HG03135 (cell line): ENCODE data around the gene TENT4B.

Source experiments
- ATAC-seq: cut with Tn5 transposase; IDR thresholded peaks from one replicate; pipeline ENCODE4 v1.9.1; 2021; ENCODE audit warnings: mild to moderate bottlenecking, moderate library complexity; ENCODE audit not compliant: unreplicated experiment

TENT4B gene

DNA sequence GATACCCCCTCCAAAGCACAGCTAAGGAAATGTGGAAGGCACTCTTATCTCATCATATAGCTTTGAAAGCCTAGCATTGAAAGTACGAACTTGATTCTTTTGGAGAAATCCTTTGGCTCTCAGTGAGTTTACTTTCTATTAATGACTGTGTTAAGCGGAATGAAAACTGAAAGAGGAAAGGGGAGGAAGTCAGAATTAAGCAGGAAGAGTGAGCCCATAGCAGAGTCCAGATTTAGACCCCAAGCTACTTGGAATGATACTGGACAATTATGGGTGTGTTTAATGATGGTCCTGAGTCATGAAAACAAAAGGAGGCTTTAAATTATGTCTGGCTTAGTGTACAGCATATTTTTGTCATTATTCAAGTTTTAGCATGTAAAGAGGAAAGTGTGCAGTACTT is 42.2 kb downstream of the TENT4B start:
- no peak for ATAC-seq

DNA sequence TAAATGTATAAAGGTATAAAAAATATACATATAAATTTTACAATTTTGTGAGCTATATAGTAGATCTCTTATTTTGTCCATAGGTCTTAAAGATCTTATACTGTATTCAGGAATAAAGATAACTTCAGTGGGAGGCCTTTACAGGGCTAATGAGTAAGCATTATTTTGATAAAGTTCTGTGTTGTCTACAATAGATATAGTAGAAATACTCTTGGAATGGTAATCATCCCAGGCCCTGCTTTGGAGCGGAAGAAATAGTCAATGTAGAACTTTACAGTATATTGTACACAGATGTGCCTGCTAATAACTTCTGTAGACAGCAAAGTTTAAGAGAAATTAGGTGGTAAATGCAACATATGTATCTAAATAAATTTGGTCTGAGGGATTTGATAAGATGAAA is 42.6 kb downstream of the TENT4B start:
- no peak for ATAC-seq

DNA sequence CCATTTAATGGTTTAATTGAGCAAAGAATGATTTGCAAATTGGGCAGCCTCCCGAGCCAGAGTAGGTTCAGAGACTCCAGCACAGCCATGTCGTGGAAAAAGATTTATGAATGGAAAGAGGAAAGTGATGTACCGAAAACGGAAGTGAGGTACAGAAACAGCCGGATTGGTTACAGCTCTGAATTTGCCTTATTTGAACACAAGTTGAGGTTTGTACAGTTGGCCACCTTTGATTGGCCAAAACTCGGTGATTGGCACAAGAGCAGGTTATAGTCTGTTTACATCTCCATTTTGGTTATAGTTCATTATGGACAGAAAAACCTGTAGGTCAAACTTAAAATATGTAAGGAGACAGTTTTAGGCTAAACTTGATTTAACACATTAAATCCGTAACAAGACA is 44.5 kb downstream of the TENT4B start:
- ATAC-seq, result no peak

DNA sequence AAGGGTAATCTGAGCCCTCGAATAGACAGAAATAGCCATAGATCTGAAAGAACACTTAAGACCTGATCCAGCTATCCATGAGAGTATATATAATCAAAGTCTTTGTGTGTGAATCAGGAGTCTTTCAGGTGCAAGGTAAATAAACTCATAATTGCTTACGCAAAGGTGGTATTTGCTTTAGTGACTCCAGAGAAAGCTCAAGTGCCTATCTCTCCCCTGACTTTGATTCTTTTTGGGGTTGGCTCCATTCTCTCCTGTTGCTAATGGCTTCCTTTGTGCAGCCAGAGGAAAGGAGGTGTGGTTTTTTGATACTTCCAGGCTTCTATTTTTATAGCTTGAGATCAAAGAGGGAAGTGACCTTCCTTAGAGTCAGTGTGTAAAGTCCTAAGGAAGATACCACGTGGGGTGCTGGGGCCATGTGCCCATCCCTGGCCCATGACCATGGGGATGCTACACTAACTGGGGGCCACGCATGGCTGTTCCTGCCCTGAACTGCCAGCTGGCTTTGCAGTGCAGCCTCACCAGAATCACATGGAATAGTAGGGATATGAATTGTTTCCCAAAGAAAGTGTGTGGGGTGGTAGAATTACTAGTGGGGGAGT is 45.8 kb downstream of the TENT4B start:
- ATAC-seq, result no peak

DNA sequence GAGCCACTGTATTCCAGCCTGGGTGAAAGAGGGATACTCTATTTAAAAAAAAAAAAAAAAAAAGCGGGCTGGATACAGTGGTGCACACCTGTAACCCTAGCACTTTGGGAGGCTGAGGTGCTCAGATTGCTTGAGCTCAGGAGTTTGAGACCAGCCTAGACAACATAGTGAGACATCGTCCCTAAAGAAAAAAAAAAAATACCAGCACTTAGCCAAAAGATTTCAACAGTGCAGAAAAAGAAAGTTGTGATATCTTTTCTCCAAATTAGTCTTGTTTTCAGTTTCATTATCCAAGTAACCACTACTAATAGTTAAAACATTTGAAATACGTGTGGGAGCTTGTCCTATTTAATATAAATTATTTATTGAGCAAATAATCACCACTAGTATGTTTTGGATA is 48.7 kb downstream of the TENT4B start:
- no peak for ATAC-seq

DNA sequence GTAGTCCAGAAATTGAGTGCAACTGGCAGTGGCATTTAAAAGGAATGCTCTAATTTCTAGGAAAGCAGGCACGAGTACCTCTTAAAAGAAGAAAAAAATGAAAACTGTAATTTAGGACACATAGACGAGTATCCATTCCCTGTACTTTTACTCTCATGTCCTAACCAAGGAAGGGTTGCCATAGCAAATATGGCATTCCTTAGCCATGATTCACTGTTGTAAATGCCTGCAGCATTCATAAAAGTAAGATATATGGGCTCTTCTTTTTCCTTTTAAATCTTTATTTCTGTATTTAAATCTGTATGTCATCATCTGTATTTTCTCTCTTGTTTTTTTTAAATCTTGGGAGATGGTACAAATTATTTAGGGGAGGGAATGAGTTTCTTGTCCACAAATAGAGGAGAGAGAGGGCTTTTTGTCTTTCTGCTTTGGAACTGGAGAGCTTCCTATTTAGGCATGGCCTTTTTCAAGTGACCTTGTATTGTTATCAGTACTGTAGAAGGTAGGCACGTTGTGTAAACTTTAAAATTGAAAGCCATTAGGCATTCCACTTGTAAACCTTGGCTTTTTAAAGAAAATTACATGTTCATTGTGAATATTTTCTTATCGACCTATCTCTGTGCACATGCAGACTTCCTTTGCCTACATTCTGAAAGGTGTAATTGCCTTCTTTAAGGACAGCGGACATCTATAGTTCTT is 50.0 kb downstream of the TENT4B start:
- ATAC-seq, result no peak

DNA sequence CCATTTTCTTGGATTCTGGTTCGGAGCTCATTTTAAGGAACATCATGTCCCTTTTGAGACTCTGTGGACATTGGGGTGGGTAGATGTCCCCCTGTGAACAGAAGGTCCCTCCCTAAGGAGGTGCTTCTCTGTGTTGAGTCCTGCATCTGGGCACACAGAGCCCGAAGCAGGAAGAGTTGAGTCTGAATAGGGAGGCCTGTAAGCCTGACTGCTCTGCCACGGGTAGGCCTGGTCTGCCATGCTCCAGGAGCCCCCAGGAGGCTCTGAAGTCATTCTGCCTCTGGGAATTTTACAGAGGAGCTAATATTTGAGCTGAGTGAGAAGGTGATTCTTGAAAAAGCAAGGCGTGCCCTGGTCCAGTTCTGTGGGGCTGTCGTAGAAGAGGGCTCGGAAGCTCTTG is 50.6 kb downstream of the TENT4B start:
- no peak for ATAC-seq

DNA sequence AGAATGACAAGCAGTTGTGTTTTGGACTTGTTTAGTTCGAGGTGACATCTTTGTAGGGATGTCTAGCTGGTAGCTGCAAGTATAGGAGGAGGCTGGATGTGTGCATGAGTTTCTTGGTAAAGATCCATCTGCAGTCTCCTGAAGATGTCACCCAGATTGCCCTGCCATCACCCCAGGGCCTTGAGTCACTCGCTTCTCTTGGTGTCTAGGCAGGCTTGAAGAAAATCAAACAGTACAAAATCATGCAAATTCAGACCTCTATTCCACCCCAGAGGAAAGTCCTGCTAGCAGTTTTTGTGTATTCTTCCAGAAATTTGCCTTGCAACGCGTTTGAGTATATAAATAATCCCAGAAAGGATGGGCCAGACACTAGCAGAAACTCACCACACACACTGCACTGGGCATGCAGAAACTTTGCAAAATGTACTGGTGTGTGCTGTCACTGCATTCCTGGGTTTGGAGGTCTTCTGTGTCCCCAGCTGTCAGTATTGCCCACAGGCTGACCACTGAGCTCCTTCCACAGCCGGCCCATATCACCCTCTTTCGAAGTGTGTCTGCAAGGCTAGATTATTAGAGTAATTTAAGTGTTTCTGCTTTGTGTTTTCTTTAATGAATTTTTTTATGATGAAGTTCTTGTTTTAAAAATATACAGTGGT is 51.5 kb downstream of the TENT4B start:
- no peak for ATAC-seq

DNA sequence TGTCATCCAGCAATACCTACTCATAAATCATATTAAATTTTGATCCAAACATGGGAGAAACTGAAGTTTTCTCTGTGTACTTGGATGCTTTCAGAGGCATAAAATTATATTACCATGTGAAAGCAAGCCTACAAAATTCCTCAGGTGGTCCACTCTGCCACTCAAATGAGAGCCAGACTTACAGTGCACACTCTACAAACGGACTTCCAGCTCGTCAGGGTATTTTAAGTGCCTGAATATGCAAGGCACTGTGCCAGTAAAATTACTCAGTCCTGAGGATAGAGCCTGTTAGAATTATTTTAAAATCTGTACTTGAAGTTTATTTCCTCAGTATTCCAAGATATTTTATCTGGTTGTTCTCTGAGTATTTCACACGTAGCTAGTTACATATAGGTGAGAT is 54.5 kb downstream of the TENT4B start:
- ATAC-seq, result no peak

DNA sequence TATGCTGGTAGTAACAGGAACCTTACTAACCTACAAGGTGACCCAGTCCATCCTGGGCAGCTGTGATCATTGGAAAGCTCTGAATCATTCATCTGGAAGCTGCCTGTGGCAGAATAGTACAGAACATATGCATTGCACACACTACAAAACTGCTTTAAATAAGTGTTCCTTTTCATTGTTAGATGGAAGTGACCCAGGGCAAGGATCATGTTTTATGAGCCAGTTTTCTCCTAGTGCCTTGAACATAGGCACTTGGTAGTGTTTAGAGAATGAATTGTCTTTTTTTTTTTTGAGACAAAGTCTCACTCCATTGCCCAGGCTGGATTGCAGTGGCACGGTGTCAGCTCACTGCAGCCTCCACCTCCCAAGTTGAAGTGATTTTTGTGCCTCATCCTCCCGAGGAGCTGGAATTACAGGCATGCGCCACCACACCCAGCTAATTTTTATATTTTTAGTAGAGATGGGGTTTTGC is 55.4 kb downstream of the TENT4B start:
- no peak for ATAC-seq

DNA sequence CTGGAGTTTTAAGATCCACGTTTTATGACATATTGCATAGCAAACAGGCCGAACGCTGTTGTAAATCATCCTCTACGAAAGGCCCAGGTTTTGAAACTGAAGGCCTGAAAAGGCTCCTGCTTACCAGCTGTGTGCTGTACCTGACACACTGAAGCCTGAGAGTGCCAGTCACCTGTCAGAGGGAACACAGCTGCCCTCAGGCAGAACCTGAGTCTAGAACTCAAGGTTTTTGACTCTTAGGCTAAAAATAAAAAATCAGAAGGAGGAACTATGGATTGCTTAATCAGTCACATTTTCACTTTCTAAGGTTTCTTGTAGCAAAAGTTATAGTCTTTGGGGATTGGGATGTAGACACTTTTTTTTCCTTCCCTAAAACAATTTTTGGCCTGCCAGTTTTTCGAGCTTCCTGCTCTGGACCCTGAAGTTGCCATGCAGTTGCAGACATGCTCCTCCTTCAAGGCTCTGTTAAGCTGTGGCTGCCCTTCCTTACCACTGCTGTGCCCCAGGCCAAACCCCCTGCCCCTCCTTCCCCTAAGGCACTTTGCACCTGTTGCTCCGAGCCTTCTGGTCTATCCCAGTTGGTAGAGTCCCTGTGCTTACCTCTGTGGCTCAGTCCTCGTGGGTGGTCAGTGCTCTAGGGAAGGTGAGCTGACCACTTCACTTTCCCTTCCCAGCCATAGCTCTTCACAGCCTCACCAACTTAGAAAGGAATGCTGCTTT is 56.6 kb downstream of the TENT4B start:
- ATAC-seq, result no peak

DNA sequence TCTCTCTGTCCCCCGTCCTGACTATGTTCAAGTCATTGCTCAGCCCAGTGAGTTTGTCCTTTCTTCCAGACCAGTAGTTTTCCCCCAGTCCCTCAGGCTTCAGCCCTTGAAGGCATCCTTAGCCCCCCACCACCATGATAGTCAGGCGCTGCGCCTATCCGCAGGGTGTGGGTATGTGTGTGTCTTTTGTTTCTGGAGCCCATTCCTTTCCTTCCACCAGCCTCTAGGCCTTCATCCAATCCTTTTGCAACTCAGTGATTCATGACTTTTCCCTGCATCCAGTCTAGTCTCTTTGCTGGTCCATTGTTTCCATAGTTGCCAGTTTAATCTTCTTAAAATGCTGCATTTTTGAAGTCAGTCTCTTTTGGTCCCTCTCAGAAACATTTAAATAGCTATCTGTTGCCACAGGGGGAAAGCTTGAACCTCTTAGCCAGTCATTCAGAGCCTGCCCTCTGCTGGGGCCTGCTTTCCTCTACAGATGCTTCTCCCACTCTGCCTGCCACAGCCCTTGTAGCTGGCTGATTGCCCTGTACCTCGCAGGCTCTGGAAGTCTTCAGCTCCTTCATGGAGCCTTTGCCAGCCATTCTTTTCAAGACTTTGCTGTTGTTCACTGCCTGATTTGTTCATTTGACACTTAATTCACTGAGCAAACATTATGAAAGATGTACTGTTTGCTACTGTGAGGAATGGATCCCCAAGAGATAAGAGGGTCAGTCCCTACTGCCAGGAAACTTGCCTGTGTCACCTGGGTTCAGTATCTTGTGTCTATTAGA is 57.3 kb downstream of the TENT4B start:
- peak; percentile 89 for ATAC-seq

DNA sequence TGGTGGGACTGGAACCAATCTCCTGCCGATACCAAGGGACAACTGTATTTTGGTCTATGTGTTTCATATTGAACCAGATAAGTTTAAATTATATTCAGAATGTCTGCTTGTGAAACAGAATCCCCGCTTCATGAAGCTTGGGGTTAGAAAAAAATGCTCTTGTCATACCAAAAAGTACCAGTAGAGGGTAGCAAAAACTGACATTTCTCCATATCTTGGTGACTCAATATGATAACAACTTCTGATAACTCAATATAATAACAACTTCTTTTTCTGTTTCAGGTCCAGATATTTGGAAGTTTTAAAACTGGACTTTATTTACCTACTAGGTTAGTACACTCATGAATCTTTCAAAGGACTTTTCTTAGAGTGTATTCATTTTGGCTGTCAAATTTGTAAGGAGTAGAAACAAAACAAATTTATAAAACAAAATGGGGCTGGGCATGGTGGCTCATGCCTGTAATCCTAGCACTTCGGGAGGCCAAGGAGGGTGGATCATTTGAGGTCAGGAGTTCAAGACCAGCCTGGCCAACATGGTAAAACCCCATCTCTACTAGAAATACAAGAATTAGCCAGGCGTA is 60.9 kb downstream of the TENT4B start:
- ATAC-seq, result no peak

DNA sequence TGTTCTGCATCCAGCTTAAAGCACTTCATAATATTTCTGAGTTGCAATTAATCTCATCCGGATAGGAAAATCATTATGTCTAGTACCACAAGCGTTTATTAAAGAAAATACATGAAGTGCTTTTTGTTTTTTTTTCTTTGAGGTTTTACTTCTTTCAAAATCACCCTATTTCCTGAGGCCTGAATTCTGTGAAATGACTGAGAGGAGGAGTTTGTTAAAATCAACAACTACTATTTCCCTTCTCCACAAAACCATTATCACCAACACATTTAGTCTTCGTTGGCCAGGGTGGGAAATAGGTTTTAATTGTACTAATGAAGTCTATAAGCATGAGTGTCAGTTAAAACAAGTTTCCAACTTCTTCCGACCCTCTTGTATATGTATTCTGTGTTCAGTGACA is 62.6 kb downstream of the TENT4B start:
- ATAC-seq, result no peak

DNA sequence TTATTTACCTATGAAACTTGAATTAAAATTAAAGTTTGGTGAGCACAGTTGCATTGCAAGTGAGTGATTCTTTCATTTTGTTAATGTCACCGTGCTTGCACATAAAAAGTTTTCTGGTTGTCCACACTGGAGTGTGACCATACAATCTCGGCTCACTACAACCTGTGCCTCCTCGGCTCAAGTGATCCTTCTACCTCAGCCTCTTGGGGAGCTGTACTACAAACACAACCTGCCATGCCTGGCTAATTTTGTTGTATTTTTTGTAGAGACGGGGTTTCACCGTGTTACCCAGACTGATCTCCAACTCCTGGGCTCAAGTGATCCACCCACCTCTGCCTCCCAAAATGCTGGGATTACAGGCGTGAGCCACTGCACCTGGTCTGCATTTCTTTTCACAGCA is 63.1 kb downstream of the TENT4B start:
- no peak for ATAC-seq

DNA sequence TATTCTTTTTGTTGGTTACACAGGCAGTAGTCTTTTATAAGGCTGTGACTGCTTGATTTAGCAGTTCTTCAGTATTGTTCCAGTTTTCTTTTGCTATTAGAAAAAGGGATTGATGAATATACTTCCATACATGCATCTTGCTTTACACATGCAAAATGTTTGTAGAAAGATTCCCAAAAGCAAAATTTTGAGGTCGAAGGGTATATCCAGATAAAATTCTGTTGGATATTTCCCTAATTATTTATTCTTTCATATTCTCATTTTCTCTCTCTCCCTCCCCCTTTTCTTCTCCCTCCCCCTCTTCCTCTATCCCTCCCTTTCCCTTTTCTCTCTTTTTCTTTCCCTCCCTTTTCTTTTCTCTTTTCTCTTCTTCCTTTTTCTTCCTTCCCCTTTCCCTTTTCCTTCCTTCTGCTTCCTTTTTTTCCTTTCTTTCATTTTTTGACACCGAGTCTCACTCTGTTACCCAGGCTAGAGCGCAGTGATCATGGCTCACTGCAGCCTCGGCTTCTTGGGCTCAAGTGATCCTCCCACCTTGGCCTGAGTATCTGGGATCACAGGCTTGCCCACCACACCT is 66.4 kb downstream of the TENT4B start:
- ATAC-seq, result no peak

DNA sequence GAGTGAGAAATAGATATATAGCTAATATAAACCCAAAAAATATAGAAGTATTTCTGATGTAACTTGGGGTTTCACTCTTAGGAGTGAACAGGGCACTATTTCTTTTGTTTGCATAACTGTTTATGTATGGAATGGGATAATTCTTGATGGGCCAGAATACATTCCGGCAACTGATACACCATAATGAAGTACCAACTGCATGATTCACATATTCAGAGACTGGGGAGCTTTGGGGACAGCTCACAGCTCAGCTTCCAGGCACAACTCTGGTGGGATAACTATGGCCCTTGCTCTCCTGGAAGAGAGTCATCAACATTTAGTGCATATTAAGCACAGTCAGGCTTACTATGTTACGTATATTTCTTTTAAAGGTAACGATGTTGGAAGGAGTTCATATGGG is 71.2 kb downstream of the TENT4B start:
- no peak for ATAC-seq

DNA sequence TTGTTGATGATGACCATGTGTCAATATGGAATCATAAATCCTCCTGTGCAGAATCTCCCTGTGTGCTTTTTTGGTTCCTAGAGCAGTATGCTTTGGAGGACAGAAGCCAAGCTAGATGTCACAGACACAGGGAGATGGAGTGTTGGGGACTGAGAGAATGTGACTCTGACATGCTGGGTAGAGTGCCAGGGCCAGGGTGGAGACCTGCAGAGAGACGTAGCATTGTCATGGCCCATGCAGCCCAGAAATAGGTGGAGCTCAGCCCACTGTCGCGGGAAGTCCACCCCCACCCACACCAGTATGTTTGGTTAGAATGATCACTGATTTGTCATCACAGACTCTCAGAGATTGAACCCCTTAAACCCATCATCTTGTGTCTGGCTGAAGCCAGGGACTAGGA is 74.0 kb downstream of the TENT4B start:
- ATAC-seq, result no peak

DNA sequence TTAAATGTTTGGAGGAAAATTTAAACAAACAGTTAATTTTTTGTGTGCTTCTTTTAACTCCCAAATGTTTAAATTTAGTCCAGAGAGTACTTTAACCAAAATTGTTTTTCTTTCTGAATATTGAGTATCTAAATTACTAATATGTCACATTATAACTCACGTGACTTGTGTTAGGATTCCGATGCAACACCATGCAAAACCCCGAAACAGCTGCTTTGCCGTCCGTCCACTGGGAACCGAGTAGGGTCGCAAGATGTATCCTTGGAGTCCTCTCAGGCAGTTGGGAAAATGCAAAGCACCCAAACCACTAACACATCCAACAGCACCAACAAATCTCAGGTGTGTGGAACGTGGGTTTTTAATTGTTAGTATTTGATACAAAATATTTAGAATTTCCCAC is 74.6 kb downstream of the TENT4B start:
- ATAC-seq, result no peak

DNA sequence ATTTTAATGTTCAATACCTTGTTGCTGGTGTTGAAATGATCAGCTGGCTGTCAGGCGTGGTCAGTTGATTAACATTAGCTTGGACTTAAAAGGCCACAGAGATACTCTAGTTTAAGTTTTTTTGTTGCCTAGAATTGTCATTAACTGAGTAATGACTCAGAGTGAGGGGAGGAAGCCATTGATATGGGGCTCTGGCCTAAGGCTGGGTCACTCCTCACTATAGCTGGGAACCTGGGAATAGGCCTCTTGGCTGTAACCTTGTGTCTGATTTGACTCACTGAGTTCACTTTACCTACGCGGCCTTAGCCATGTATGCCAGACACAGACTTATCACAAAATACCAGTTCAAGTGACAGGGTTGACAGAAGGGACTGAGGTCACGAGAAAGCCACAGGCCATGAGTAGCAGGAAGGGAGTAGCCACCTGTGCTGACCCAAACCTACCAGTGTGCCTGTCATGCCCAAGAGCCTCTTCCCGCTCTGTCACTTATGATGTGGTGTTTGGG is 75.3 kb downstream of the TENT4B start:
- ATAC-seq, result no peak
